K562 (cell line): ENCODE data around the gene GYPC. TPM values are rescaled to one million over a fixed set of nuclear protein-coding genes. Genes with fewer than 3 reads are reported as not detected.
A peak's percentile ranks its signal among the peaks of the same experiment; 100 is the strongest.

Experiments used
- AFF4 ChIP-seq: sonication (generic); formaldehyde crosslinking; IDR thresholded peaks from 2 replicates; pipeline ENCODE4 v1.8.0; 2023; ENCODE audit warnings: mild to moderate bottlenecking, missing genetic modification reagents
- ATF3 ChIP-seq, 2 experiments: fragments of 450-650 bp in 1 of 2; sonication (generic) in 1 of 2; formaldehyde crosslinking in 1 of 2; IDR thresholded peaks in 1 of 2; conservative IDR thresholded peaks in 1 of 2; 2 replicates each; pipeline versions ENCODE4 v1.6.1 to v1.8.1; 2016 to 2023; ENCODE audit warnings: mild to moderate bottlenecking in 2 of 2, moderate library complexity in 2 of 2, inconsistent platforms in 1 of 2, missing genetic modification reagents in 1 of 2
- CCAR2 ChIP-seq: fragments of 200-400 bp; formaldehyde crosslinking; IDR thresholded peaks from 2 replicates; pipeline ENCODE4 v1.6.1; 2017; ENCODE audit warnings: mild to moderate bottlenecking, low read depth, low read length
- ELF2 ChIP-seq: fragments of 250-450 bp; sonication (Bioruptor Pico); IDR thresholded peaks from 2 replicates; pipeline ENCODE4 v1.5.0; 2021; ENCODE audit warnings: mild to moderate bottlenecking
- FOXP4 ChIP-seq: sonication (generic); formaldehyde crosslinking; IDR thresholded peaks from 2 replicates; pipeline ENCODE4 v1.8.0; 2022; ENCODE audit warnings: mild to moderate bottlenecking, missing genetic modification reagents, borderline replicate concordance
- KAT7 ChIP-seq: sonication (generic); formaldehyde crosslinking; IDR thresholded peaks from 2 replicates; pipeline ENCODE4 v1.8.0; 2022; ENCODE audit warnings: missing genetic modification reagents, mild to moderate bottlenecking, borderline replicate concordance
- KLF13 ChIP-seq: fragments of 450-650 bp; IDR thresholded peaks from 2 replicates; pipeline ENCODE4 v1.6.1; 2016; ENCODE audit warnings: missing genetic modification characterization, low read depth, mild to moderate bottlenecking, missing compliant biosample characterization, moderate library complexity, borderline replicate concordance
- NR3C1 ChIP-seq: sonication (generic); formaldehyde crosslinking; IDR thresholded peaks from 2 replicates; pipeline ENCODE4 v1.8.1; 2022; ENCODE audit warnings: missing genetic modification reagents
- SIN3A ChIP-seq, 2 experiments: fragments of 150-350 bp in 1 of 2; IDR thresholded peaks; 2 replicates each; pipeline ENCODE4 v1.6.1; 2011 to 2016; ENCODE audit warnings: borderline replicate concordance in 2 of 2, low read depth in 2 of 2, low read length in 2 of 2, mild to moderate bottlenecking in 2 of 2, moderate library complexity in 2 of 2; ENCODE audit not compliant: control insufficient read depth in 1 of 2
- SMARCA5 ChIP-seq: fragments of 450-650 bp; IDR thresholded peaks from 2 replicates; pipeline ENCODE4 v1.6.1; 2016
- SMARCB1 ChIP-seq: IDR thresholded peaks from 2 replicates; pipeline ENCODE4 v1.6.1; 2011; ENCODE audit warnings: improper control_type of control experiment, low read depth; ENCODE audit not compliant: insufficient read length
- SNRNP70 ChIP-seq: fragments of 200-400 bp; formaldehyde crosslinking; optimal IDR thresholded peaks from 2 replicates; pipeline ENCODE3; 2017; ENCODE audit warnings: low read depth, low read length
- ZNF609 ChIP-seq: sonication (generic); formaldehyde crosslinking; IDR thresholded peaks from 2 replicates; pipeline ENCODE4 v1.8.1; 2023; ENCODE audit warnings: missing genetic modification reagents, mild to moderate bottlenecking, borderline replicate concordance
- ZNF696 ChIP-seq: fragments of 250-450 bp; sonication (Bioruptor Pico); conservative IDR thresholded peaks from 2 replicates; pipeline ENCODE4 v1.4.0; 2020; ENCODE audit warnings: mild to moderate bottlenecking, moderate library complexity
- polyA plus RNA-seq, 8 experiments: library from polyadenylated mRNA; depleted of rRNA in 4 of 8; stranded (reverse) in 5 of 8; unstranded in 3 of 8; fragments of >200 nt; fragmentation: Nextera tagmentation in 2 of 8; fragmentation: Illumina TruSeq in 1 of 8; extraction: Ambion mirVana in 2 of 8; extraction: Trizol in 1 of 8; gene quantifications; 2 replicates each; pipeline versions ENCODE4 v1.2.1 to v1.2.3, GENCODE V29; 2011 to 2014; ENCODE audit warnings: inconsistent platforms in 1 of 8, missing spikeins in 1 of 8
- total RNA-seq, 7 experiments: library from RNA; depleted of rRNA in 6 of 7; stranded (reverse); fragments of >200 nt in 6 of 7; fragmentation: Illumina TruSeq in 2 of 7; extraction: Trizol in 2 of 7; gene quantifications; 2 replicates each; pipeline versions ENCODE4 v1.2.1 to v1.2.3, GENCODE V29; 2011 to 2021; ENCODE audit warnings: low replicate concordance in 1 of 7

GYPC gene
- total and polyA plus RNA-seq, 9 of the 15 experiments (the other 6 are each of a cell fraction or from before 2014, with no cell fraction given): 50.6 to 282 (median 194) TPM

- TF ChIP-seq ATF3 (IDR thresholded peaks at IDR 0.05) (no peak), ATF3 (CRISPR knock-in tag; conservative IDR thresholded peaks at IDR 0.05) (no peak), SNRNP70 (no peak), KAT7 (peak; percentile 93; the same call in 1 of the 2 replicates), SMARCA5 (no peak), AFF4 (no peak; the same call in 1 of the 2 replicates), FOXP4 (CRISPR knock-in tag) (no peak), CCAR2 (no peak), ELF2 (CRISPR knock-in tag) (no peak), NR3C1 (CRISPR knock-in tag) (no peak), SMARCB1 (no peak), SIN3A (IDR thresholded peaks at IDR 0.05; ENCODE audit: borderline replicate concordance in 2 of 2, control insufficient read depth in 1 of 2, low read depth in 2 of 2, low read length in 2 of 2) (0 out of 4 replicates have a peak, but pooled peaks of 1 of the 2 experiments have one; percentile 30), ZNF609 (CRISPR knock-in tag) (no peak), KLF13 (tag) (no peak), ZNF696 (CRISPR knock-in tag) (no peak)
These were observed 631 bp downstream of the GYPC start (continued) for GRCh38 chr2:126656431-126657147.
